ENCODE results near the gene ACACB.

Gene ACACB

DNA sequence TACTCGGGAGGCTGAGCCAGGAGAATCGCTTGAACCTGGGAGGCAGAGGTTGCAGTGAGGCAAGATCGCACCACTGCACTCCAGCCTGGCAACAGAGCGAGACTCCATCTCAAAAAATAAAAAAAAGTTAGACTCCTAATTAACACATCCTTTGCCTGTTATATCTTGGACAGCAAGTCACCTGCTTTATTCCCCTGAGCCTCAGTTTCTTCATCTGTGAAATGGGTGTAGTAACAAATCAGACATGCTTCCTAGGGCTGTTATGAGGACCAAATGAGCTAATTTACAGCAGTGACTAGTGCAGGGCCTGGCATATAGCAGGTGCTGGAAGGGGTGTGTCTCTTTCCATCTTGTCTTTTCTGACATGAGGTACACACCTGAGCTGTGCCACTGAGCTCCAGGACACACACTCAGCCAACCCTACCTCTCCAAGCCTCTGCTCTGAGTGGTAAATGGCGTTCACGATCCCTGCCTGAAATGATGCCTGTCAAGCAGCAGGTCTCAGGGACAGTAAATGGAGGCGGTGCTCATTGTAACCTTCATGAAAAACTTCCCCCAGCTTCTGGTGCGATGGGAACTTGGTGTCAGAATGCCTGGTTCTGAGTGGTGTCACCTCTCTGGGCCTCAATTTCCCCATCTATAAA, 161.0 kb downstream of the ACACB start:
- no peak overlapping the region for H3K4me3 ChIP-seq (ENCODE audit: low read depth, low read length)
- H3K27ac ChIP-seq (ENCODE audit: low read depth, low read length), result no peak overlapping the region
- H3K27me3 ChIP-seq (ENCODE audit: insufficient read depth, low read length), result peaks cover 28% of the 10 kb centered on the region
- H3K36me3 ChIP-seq (ENCODE audit: insufficient read depth, low read length), result no peaks in the 10 kb centered on the region
- no peaks in the 10 kb centered on the region for H3K79me2 ChIP-seq (ENCODE audit: control insufficient read depth, insufficient read depth, low read length, unreplicated experiment)
- H3K4me1 ChIP-seq (ENCODE audit: control insufficient read depth, insufficient read depth, low read length, unreplicated experiment), result peaks cover 8% of the 10 kb centered on the region
- no peak overlapping the region for H2AFZ ChIP-seq (ENCODE audit: low read length, unreplicated experiment)

DNA sequence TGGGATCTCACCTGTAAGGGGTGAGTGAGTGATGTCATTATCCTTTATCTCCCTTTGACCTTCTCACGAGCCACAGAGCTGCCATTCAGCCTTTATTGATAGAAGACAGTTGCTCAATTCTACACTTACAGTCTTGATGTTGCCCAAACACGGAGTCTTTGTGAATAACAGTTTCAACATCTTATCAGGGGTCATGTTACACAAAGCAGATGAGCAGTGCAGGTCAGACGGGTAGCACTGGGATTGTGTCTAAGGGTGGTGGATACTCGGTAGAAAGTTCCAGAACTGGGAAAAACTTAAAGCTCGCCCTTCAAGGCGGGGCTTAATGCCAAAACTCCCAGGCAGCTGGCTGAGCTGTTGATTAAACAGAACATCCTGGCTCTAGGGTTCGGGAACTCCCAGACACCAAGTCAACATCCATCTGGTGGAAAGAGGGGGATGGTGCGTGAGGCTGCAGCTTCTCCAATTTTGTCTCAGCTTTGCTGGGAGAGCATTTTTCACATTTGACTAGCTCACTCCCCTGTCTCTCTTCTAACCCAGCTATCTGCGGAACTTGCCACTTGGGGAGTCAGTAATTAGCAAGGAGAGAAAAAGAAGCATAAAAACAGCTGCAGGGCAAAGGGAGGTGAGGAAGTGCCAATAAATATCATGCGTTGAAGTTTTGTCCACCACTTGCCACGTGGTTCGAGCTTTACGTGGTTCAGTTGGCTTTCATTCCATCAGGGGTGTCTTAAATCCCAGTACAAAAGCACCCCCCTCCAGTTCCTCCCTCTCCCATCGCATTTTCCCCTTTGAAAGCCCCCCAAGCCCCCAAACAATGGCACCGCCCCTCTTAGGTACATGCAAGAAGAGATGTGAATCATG, 161.7 kb downstream of the ACACB start:
- Histone ChIP-seq H3K4me1 (ENCODE audit: control insufficient read depth, insufficient read depth, low read length, unreplicated experiment) (peaks cover 8% of the 10 kb centered on the region), H3K4me3 (ENCODE audit: low read depth, low read length) (no peak overlapping the region), H3K27me3 (ENCODE audit: insufficient read depth, low read length) (peaks cover 27% of the 10 kb centered on the region), H3K79me2 (ENCODE audit: control insufficient read depth, insufficient read depth, low read length, unreplicated experiment) (no peaks in the 10 kb centered on the region), H3K27ac (ENCODE audit: low read depth, low read length) (no peak overlapping the region), H3K36me3 (ENCODE audit: insufficient read depth, low read length) (no peaks in the 10 kb centered on the region), H2AFZ (ENCODE audit: low read length, unreplicated experiment) (no peak overlapping the region)

DNA sequence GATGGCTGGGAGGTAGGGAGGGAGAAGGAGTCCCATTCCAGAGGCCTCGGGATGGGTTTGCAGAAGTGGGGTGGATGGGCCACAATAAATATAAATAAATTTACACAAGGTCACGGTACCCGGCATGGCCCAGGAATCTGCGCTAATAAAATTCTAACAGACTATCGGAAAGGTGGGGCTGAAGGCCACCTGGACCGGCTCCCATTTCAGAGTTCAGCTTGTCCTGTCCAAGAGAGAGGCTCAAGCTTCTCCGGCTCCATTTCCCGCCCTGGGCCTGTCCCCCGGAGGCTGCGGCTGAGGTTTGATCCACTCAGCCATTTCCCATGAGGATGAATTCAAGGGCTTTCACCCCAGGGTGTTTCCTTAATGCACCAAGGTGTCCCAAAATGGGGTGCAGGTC, 162.5 kb downstream of the ACACB start:
- Histone ChIP-seq H3K27me3 (ENCODE audit: insufficient read depth, low read length) (peaks cover 23% of the 10 kb centered on the region; the same call in 1 of the 2 replicates), H3K4me3 (ENCODE audit: low read depth, low read length) (no peak overlapping the region), H3K4me1 (ENCODE audit: control insufficient read depth, insufficient read depth, low read length, unreplicated experiment) (peaks cover 8% of the 10 kb centered on the region), H3K79me2 (ENCODE audit: control insufficient read depth, insufficient read depth, low read length, unreplicated experiment) (no peaks in the 10 kb centered on the region), H2AFZ (ENCODE audit: low read length, unreplicated experiment) (no peak overlapping the region), H3K36me3 (ENCODE audit: insufficient read depth, low read length) (no peaks in the 10 kb centered on the region), H3K27ac (ENCODE audit: low read depth, low read length) (no peak overlapping the region)

DNA sequence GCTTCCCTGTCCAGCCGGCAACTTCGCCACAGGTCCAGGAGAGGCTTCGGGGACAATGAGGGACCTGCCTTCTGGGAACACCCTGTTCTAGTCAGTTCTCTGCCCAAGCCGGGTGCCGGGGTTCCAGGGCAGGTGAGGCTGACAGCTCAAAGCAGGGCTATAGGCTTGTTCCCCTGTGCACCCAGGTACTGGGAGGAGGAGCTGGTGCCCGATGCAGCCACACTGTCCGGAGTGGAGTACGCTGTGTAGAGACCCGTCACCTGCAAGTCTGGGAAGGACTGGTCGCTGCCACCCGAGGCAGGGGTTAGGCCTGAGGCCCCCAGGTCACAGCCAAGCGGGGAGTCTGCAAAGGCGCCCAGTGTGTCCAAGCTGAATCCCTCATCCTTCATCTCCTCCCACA, 163.1 kb downstream of the ACACB start:
- no peak overlapping the region for H3K27ac ChIP-seq (ENCODE audit: low read depth, low read length)
- no peak overlapping the region for H2AFZ ChIP-seq (ENCODE audit: low read length, unreplicated experiment)
- peaks cover 18% of the 10 kb centered on the region; the same call in 1 of the 2 replicates for H3K27me3 ChIP-seq (ENCODE audit: insufficient read depth, low read length)
- H3K79me2 ChIP-seq (ENCODE audit: control insufficient read depth, insufficient read depth, low read length, unreplicated experiment), result no peaks in the 10 kb centered on the region
- no peak overlapping the region for H3K4me3 ChIP-seq (ENCODE audit: low read depth, low read length)
- peaks cover 8% of the 10 kb centered on the region for H3K4me1 ChIP-seq (ENCODE audit: control insufficient read depth, insufficient read depth, low read length, unreplicated experiment)
- no peaks in the 10 kb centered on the region for H3K36me3 ChIP-seq (ENCODE audit: insufficient read depth, low read length)

DNA sequence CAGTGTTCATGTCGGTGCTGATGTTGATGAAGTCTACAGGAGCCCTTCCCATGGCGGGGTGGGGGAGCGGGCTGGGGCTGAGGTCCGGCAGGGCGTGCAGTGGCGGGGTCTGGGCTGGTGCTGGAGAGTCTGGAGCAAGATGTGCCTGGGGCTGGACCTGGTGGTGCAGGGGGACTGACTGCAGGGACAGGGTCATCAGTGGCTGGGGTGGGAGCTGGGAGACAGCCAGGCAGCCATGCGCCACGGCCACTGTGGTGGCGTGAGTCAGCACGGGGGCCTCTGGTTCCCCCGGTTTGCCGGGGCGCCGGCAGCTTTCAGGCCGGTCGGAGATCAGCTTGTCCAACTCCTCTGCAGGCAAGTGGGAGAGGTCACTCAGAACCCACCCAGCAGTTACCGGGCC, 165.1 kb downstream of the ACACB start:
- H3K4me3 ChIP-seq (ENCODE audit: low read depth, low read length), result no peak overlapping the region
- no peak overlapping the region for H2AFZ ChIP-seq (ENCODE audit: low read length, unreplicated experiment)
- peaks cover 6% of the 10 kb centered on the region; the same call in 1 of the 2 replicates for H3K27me3 ChIP-seq (ENCODE audit: insufficient read depth, low read length)
- H3K36me3 ChIP-seq (ENCODE audit: insufficient read depth, low read length), result no peaks in the 10 kb centered on the region
- H3K27ac ChIP-seq (ENCODE audit: low read depth, low read length), result no peak overlapping the region
- no peaks in the 10 kb centered on the region for H3K79me2 ChIP-seq (ENCODE audit: control insufficient read depth, insufficient read depth, low read length, unreplicated experiment)
- peaks cover 8% of the 10 kb centered on the region for H3K4me1 ChIP-seq (ENCODE audit: control insufficient read depth, insufficient read depth, low read length, unreplicated experiment)

DNA sequence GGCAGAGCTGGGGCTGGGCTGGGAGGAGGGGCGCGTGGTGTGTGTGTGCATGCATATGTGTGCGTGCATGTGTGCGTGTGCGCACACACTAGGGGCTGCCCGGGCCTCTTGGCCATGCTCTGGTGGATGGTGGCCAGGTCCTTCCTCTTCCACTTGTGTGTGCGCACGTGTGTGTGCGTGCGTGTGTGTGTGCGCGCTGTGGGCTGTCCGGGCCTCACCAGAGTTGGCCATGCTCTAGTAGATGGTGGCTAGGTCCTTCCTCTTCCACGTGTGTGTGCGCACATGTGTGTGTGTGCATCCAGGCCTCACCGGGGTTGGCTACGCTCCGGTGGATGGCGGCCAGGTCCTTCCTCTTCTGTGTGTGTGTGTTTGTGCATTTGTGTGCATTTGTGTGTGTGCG, 168.0 kb downstream of the ACACB start:
- Histone ChIP-seq H2AFZ (ENCODE audit: low read length, unreplicated experiment) (no peak overlapping the region), H3K79me2 (ENCODE audit: control insufficient read depth, insufficient read depth, low read length, unreplicated experiment) (no peaks in the 10 kb centered on the region), H3K36me3 (ENCODE audit: insufficient read depth, low read length) (no peaks in the 10 kb centered on the region), H3K27me3 (ENCODE audit: insufficient read depth, low read length) (peaks cover 6% of the 10 kb centered on the region; the same call in 1 of the 2 replicates), H3K4me3 (ENCODE audit: low read depth, low read length) (no peak overlapping the region), H3K4me1 (ENCODE audit: control insufficient read depth, insufficient read depth, low read length, unreplicated experiment) (no peaks in the 10 kb centered on the region), H3K27ac (ENCODE audit: low read depth, low read length) (no peak overlapping the region)

DNA sequence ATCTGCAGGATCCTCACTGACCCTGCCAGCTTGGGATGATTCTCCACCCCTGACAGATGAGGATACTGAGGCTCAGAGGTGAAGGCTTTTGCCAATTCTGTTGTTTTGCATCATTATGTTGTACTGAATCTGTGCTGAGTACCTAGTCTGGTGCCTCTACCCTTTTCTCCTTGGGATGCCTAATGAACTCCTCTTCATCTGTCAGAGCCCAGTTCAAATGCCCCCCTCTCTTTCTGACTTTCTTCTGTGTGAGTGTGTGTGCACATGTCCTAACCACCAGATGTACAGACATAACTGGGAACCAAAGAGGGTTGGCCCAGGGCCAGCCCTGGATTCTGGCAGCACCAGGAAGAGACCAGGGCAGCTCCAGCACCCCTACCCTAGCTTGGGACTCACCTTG, 169.9 kb downstream of the ACACB start:
- no peak overlapping the region for H3K4me3 ChIP-seq (ENCODE audit: low read depth, low read length)
- no peaks in the 10 kb centered on the region for H3K4me1 ChIP-seq (ENCODE audit: control insufficient read depth, insufficient read depth, low read length, unreplicated experiment)
- H2AFZ ChIP-seq (ENCODE audit: low read length, unreplicated experiment), result no peak overlapping the region
- H3K27ac ChIP-seq (ENCODE audit: low read depth, low read length), result no peak overlapping the region
- no peaks in the 10 kb centered on the region for H3K27me3 ChIP-seq (ENCODE audit: insufficient read depth, low read length)
- no peaks in the 10 kb centered on the region for H3K79me2 ChIP-seq (ENCODE audit: control insufficient read depth, insufficient read depth, low read length, unreplicated experiment)
- no peaks in the 10 kb centered on the region for H3K36me3 ChIP-seq (ENCODE audit: insufficient read depth, low read length)

DNA sequence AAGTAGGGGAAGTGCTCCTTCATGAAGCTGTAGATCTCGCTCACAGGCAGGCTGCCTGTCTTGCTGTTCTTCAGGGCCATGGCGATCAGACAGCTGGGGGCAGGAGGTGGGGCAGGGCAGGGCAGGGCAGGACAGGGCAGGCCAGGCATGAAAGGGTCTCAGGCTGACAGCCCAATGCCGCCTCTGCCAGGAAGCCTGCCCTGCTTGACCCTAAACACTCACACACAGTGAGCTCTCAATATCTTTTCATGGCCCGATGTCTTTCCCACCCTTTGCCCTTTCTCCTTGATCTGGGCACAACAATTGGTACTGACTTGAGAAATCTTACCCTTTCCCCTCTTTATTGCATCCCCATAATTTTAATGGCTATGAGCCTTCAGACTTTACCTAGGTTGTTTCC, 170.3 kb downstream of the ACACB start:
- Histone ChIP-seq H3K36me3 (ENCODE audit: insufficient read depth, low read length) (no peaks in the 10 kb centered on the region), H3K4me1 (ENCODE audit: control insufficient read depth, insufficient read depth, low read length, unreplicated experiment) (no peaks in the 10 kb centered on the region)

DNA sequence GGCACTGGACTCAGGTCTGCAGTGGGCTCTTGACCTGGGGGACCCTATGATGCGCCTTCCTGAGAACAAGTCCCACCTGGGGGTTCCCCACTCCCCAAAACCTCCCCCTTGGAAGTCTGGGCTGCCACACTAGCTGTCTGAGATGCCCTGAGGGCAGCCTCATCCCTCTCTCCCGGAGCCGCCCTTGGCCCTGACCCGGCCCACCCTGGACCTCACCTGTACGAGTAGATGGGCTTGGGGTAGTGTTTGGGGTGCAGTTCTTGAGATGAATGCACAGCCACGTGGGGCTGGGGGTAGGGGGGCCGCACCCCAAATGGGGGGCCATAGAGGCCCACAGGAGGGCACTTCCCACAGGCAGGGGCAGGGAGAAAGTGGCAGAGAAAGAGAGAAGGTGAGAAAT, 170.8 kb downstream of the ACACB start:
- Histone ChIP-seq H3K36me3 (ENCODE audit: insufficient read depth, low read length) (no peaks in the 10 kb centered on the region), H3K79me2 (ENCODE audit: control insufficient read depth, insufficient read depth, low read length, unreplicated experiment) (no peaks in the 10 kb centered on the region), H2AFZ (ENCODE audit: low read length, unreplicated experiment) (no peak overlapping the region), H3K4me3 (ENCODE audit: low read depth, low read length) (no peak overlapping the region), H3K4me1 (ENCODE audit: control insufficient read depth, insufficient read depth, low read length, unreplicated experiment) (no peaks in the 10 kb centered on the region), H3K27me3 (ENCODE audit: insufficient read depth, low read length) (no peaks in the 10 kb centered on the region), H3K27ac (ENCODE audit: low read depth, low read length) (no peak overlapping the region)

More for the DNA sequence above, 170.3 kb downstream of the ACACB start:
- H3K27me3 ChIP-seq (ENCODE audit: insufficient read depth, low read length), result no peaks in the 10 kb centered on the region
- no peaks in the 10 kb centered on the region for H3K79me2 ChIP-seq (ENCODE audit: control insufficient read depth, insufficient read depth, low read length, unreplicated experiment)
- no peak overlapping the region for H3K4me3 ChIP-seq (ENCODE audit: low read depth, low read length)
- H2AFZ ChIP-seq (ENCODE audit: low read length, unreplicated experiment), result no peak overlapping the region
- no peak overlapping the region for H3K27ac ChIP-seq (ENCODE audit: low read depth, low read length)

DNA sequence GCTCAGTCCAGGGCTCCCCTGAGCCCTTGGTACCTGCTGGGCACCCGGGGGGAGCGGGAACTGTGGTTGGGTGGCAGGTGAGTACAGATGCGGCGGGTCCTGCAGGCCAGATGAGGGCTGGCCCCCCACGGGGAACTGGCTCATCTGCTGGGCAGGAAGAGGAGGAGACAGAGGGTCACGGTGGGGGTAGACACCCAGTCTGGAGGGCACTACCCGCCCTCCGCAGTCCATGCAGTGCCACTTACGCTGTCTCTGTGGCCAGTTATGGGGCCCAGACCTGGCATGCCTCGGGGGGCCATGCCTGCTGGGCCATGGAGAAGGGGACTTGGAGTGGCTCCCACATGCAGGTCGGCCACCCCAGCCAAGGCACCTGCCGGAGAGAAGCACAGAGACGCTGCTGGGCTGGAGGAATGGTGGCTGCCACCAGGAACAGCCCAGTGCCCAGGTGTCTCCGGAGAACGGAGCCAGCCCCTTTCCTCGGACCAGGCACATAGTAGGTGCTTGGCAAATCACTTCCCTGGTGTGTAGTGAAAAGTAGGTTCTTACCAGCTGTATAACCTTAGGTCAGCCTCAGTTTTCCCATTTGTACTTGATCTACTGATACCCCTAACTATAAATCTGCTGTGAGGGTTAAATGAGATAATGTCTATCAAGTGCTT, 171.6 kb downstream of the ACACB start:
- H3K4me3 ChIP-seq (ENCODE audit: low read depth, low read length), result no peak overlapping the region

More for the DNA sequence above, 171.6 kb downstream of the ACACB start:
- Histone ChIP-seq H3K36me3 (ENCODE audit: insufficient read depth, low read length) (no peaks in the 10 kb centered on the region), H3K4me1 (ENCODE audit: control insufficient read depth, insufficient read depth, low read length, unreplicated experiment) (no peaks in the 10 kb centered on the region), H2AFZ (ENCODE audit: low read length, unreplicated experiment) (no peak overlapping the region), H3K27me3 (ENCODE audit: insufficient read depth, low read length) (no peaks in the 10 kb centered on the region), H3K79me2 (ENCODE audit: control insufficient read depth, insufficient read depth, low read length, unreplicated experiment) (no peaks in the 10 kb centered on the region), H3K27ac (ENCODE audit: low read depth, low read length) (no peak overlapping the region)
